ENCODE measurements around the gene ACAP3.
"Not testable (repeated sequence)": the region's sequence is repeated elsewhere in the genome, so short reads cannot be mapped to it uniquely, and the experiment has no call there.

The ACAP3 gene

GRCh38 chr1:1256956-1257871 is 50.5 kb downstream of the ACAP3 start:
- Mint-ChIP-seq H3K36me3 (ENCODE audit: low read depth) (peaks cover 36% of the 10 kb centered on the region), H3K9me3 (no peaks in the 10 kb centered on the region), H3K27ac (peak overlapping the region; percentile 13)

DNA sequence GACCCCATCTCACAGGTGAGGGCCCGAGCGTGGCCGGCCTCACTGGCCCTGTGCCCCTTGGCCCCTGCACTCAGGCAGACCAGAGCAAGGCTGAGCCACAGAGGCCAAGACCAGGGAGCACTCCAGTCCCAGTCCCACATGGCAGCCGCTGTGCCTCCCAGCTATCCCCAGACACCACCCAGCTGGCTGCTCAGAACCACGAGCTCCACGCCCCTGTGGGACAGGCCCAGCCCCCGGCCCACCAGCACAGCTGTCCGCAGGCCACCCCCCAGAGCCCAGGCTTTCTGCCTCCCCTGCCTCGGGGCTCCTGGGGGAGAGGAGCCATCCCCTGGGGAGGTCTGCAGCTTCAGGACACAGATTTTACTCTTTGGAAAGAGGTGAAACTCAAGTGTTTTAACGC is 52.1 kb downstream of the ACAP3 start:
- Mint-ChIP-seq H3K4me1 (ENCODE audit: low read depth) (peaks cover 10% of the 10 kb centered on the region), H3K4me3 (no peak overlapping the region), H3K27ac (no peak overlapping the region), H3K27me3 (ENCODE audit: low read depth) (no peaks in the 10 kb centered on the region), H3K9me3 (no peaks in the 10 kb centered on the region), H3K36me3 (ENCODE audit: low read depth) (peaks cover 32% of the 10 kb centered on the region)

More at GRCh38 chr1:1256956-1257871, 50.5 kb downstream of the ACAP3 start:
- Mint-ChIP-seq H3K4me3 (no peak overlapping the region), H3K27me3 (ENCODE audit: low read depth) (no peaks in the 10 kb centered on the region), H3K4me1 (ENCODE audit: low read depth) (peaks cover 9% of the 10 kb centered on the region)

DNA sequence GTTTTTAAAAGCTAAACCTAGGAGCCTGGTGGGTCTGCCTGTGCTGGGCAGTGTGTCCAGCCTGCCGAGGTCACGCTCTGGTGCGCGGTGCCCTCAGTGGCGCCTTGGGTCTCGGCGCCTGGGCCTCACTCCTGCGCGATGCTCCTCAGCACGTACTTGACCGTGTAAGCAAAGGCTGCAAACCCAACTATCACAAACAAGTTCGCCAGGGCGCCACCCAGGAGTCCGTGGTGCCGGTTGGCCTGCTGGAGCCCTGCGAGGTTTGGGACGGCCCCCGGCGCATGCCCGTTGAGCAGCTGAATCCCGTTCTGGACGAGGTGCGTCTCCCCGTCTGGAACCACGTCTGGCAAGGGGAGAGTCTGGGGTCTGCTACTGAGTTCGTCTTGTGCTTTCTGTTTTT is 52.7 kb downstream of the ACAP3 start:
- peaks cover 31% of the 10 kb centered on the region for H3K36me3 Mint-ChIP-seq (ENCODE audit: low read depth)
- H3K4me1 Mint-ChIP-seq (ENCODE audit: low read depth) = peaks cover 10% of the 10 kb centered on the region
- H3K27me3 Mint-ChIP-seq (ENCODE audit: low read depth) = no peaks in the 10 kb centered on the region
- H3K9me3 Mint-ChIP-seq = no peaks in the 10 kb centered on the region
- H3K4me3 Mint-ChIP-seq = no peak overlapping the region
- H3K27ac Mint-ChIP-seq = no peak overlapping the region

- Mint-ChIP-seq H3K4me3 (no peak overlapping the region), H3K4me1 (ENCODE audit: low read depth) (peaks cover 9% of the 10 kb centered on the region), H3K27me3 (ENCODE audit: low read depth) (no peaks in the 10 kb centered on the region), H3K36me3 (ENCODE audit: low read depth) (peaks cover 27% of the 10 kb centered on the region), H3K9me3 (no peaks in the 10 kb centered on the region), H3K27ac (no peak overlapping the region)
These were observed 53.1 kb downstream of the ACAP3 start for GRCh38 chr1:1254667-1254998.

GRCh38 chr1:1253972-1254666 is 53.6 kb downstream of the ACAP3 start:
- Mint-ChIP-seq H3K4me1 (ENCODE audit: low read depth) (peaks cover 11% of the 10 kb centered on the region), H3K27me3 (ENCODE audit: low read depth) (no peaks in the 10 kb centered on the region), H3K4me3 (no peak overlapping the region), H3K36me3 (ENCODE audit: low read depth) (peaks cover 23% of the 10 kb centered on the region), H3K9me3 (no peaks in the 10 kb centered on the region), H3K27ac (no peak overlapping the region)

GRCh38 chr1:1253314-1253713 is 54.4 kb downstream of the ACAP3 start:
- H3K36me3 Mint-ChIP-seq (ENCODE audit: low read depth) = peaks cover 23% of the 10 kb centered on the region
- no peak overlapping the region for H3K27ac Mint-ChIP-seq
- H3K27me3 Mint-ChIP-seq (ENCODE audit: low read depth) = no peaks in the 10 kb centered on the region
- no peak overlapping the region for H3K4me3 Mint-ChIP-seq
- H3K9me3 Mint-ChIP-seq = no peaks in the 10 kb centered on the region
- peaks cover 9% of the 10 kb centered on the region for H3K4me1 Mint-ChIP-seq (ENCODE audit: low read depth)

DNA sequence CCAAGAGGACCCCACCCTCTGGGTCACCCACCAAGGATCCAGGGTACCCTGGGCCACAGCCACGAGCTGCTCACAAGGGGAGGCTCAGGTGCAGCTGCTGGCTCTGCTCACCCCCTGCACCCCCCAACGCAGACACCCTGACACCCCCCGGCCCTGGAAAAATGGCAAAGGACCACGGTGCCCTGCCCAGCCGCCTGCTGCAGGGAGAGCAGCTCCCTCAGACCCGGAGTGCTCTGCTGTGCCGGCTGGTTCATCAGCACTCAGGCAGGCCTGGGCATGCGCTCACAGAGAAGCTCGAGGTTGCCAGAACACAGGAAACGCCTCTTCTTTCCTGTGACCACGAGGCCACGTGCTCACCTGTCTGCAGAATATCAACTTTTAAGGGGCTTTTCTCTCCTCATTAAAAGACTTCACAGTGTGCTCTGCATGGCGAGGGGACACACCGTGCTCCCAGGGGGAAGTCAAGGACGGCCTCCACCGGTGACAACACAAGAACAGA is 56.9 kb downstream of the ACAP3 start:
- Mint-ChIP-seq H3K9me3 (no peaks in the 10 kb centered on the region), H3K27ac (peak overlapping the region; percentile 78), H3K36me3 (ENCODE audit: low read depth) (peaks cover 12% of the 10 kb centered on the region), H3K4me1 (ENCODE audit: low read depth) (peaks cover 9% of the 10 kb centered on the region), H3K4me3 (peak overlapping the region; percentile 50), H3K27me3 (ENCODE audit: low read depth) (no peaks in the 10 kb centered on the region)

DNA sequence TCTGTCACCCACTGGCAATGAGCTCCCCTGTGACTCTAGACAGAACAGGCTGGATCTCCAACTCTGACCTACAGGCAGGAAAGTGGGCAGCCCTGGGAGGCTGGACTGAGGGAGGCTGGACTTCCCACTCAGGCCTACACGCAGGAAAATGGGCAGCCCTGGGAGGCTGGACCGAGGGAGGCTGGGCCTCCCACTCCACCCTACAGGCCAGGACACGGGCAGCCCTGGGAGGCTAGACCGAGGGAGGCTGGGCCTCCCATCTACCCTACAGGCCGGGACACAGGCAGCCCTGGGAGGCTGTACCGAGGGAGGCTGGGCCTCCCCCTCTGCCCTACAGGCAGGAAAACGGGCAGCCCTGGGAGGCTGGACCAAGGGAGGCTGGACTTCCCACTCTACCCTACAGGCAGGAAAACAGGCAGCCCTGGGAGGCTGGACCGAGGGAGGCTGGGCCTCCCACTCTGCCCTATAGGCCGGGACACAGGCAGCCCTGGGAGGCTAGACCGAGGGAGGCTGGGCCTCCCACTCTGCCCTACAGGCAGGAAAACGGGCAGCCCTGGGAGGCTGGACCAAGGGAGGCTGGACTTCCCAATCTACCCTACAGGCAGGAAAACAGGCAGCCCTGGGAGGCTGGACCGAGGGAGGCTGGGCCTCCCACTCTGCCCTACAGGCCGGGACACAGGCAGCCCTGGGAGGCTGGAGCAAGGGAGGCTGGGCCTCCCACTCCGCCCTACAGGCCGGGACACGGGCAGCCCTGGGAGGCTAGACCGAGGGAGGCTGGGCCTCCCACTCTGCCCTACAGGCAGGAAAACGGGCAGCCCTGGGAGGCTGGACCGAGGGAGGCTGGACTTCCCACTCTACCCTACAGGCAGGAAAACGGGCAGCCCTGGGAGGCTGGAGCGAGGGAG is 59.5 kb downstream of the ACAP3 start:
- not testable (repeated sequence) for H3K36me3 Mint-ChIP-seq (ENCODE audit: low read depth); H3K9me3 Mint-ChIP-seq; H3K27ac Mint-ChIP-seq; H3K27me3 Mint-ChIP-seq (ENCODE audit: low read depth); H3K4me1 Mint-ChIP-seq (ENCODE audit: low read depth); H3K4me3 Mint-ChIP-seq

GRCh38 chr1:1247341-1247913 is 60.3 kb downstream of the ACAP3 start:
- Mint-ChIP-seq H3K27me3 (ENCODE audit: low read depth) (no peaks in the 10 kb centered on the region), H3K4me1 (ENCODE audit: low read depth) (peaks cover 9% of the 10 kb centered on the region), H3K36me3 (ENCODE audit: low read depth) (peaks cover 2% of the 10 kb centered on the region), H3K27ac (no peak overlapping the region), H3K9me3 (no peaks in the 10 kb centered on the region), H3K4me3 (no peak overlapping the region)

DNA sequence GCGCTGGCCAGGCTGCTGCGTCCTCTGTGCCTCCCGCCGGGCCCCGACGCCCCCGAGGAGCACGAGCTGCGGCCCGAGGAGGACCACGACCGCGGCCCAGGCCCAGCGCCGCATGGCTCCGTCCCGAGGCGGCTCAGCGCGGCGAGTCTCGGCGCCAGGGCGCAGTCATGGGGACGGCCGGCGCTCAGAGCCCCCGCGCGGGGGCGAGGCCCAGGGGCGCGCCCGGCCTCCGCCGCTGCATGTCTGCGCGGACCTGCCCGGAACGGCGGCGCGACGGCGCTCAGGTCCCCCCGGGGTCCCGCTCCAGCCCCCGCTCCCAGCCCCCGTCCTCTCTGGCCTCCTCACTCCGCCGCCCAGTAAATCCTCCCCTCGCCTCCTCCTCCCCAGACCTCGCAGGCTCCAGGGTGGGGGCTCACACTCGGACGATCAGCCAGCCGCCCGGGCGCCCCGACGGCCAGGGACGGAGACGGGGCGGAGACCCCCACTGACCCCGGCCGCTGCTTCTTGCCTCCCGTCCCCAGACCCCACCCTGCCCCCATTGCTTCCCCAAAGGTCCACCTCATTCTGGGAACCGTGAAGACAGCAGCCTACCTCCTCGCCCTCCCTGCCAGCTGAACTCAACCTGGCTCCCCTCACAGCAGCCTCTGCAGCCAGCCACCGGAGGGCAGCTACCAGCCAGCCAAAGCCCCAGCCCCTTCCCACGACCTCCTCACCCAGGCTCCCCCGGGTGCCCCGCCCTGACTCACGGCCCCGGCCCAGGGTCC is 61.0 kb downstream of the ACAP3 start, which contains the start of gene C1QTNF12:
C1QTNF12 (minus strand) TSS at position 146 of the 764 bp plus-strand sequence; CDS start at position 114, 32 bp downstream.
- no peaks in the 10 kb centered on the region for H3K9me3 Mint-ChIP-seq
- H3K27me3 Mint-ChIP-seq (ENCODE audit: low read depth) = no peaks in the 10 kb centered on the region
- H3K4me3 Mint-ChIP-seq = no peak within 1 kb of the TSS
- H3K4me1 Mint-ChIP-seq (ENCODE audit: low read depth) = peaks cover 9% of the 10 kb centered on the region
- peaks cover 2% of the 10 kb centered on the region for H3K36me3 Mint-ChIP-seq (ENCODE audit: low read depth)
- no peak within 1 kb of the TSS for H3K27ac Mint-ChIP-seq

DNA sequence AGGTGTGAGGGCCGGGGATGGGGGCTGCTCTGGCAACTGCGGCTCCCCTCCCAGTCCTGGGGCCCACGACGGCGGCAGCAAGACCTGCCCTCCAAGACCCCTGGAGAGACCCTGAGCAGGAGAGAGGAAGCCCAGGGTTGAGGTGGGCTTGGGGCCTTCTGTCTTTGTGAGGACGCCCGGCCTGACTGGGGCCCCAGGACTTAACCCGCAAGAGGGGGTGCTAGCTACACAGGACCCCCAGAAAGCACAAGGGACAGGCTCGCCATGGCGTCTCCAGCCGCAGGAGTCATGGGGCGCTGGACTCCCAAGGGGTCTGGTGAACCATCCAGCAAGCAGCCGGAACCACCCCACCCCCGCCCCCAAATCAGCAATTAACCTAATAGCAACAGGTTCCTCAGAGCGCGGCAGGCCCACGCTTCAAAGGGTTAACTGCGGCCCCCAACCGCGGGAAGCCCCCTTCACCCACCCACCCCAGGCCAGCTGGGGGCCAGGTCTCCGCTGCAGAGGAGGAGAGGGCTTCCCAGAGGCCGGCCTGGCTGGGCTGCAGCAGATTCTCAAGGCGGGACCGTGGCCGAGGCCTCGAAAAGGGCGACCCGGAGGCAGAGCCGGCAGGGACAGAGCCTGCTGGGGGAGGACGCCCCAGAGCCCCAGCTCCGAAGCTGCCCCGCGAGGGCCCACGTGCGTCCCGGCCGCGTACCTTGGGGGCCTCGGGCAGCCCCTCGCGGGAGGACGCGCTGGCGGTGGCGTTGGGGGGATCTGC is 61.7 kb downstream of the ACAP3 start:
- Mint-ChIP-seq H3K27me3 (ENCODE audit: low read depth) (no peaks in the 10 kb centered on the region), H3K4me1 (ENCODE audit: low read depth) (peaks cover 8% of the 10 kb centered on the region), H3K27ac (no peak overlapping the region), H3K36me3 (ENCODE audit: low read depth) (peaks cover under 1% of the 10 kb centered on the region), H3K4me3 (no peak overlapping the region), H3K9me3 (no peaks in the 10 kb centered on the region)

- H3K27ac Mint-ChIP-seq = no peak overlapping the region
These were observed 62.4 kb downstream of the ACAP3 start for GRCh38 chr1:1245178-1245816.

More at GRCh38 chr1:1245178-1245816, 62.4 kb downstream of the ACAP3 start:
- no peak overlapping the region for H3K4me3 Mint-ChIP-seq
- peaks cover 5% of the 10 kb centered on the region for H3K4me1 Mint-ChIP-seq (ENCODE audit: low read depth)
- no peaks in the 10 kb centered on the region for H3K36me3 Mint-ChIP-seq (ENCODE audit: low read depth)
- no peaks in the 10 kb centered on the region for H3K9me3 Mint-ChIP-seq
- H3K27me3 Mint-ChIP-seq (ENCODE audit: low read depth) = no peaks in the 10 kb centered on the region
